Activated CD8-positive, alpha-beta memory T cell treated with anti-CD3 and anti-CD28 coated beads for 36 hours (primary cell): Measurements from ENCODE around the gene LYZL4. TPM values are rescaled to one million over a fixed set of nuclear protein-coding genes. Genes with fewer than 3 reads are reported as not detected.

ENCODE experiments used
- CTCF ChIA-PET: fragments of 350-600 bp; sonication (Branson Sonifier 250); formaldehyde crosslinking; loops from one replicate; lab custom pipeline; 2021; ENCODE audit warnings: antibody characterized with exemption; lab: Charles Lee
- POLR2A ChIA-PET: fragments of 350-600 bp; sonication (Branson Sonifier 250); formaldehyde crosslinking; loops from one replicate; lab custom pipeline; 2021; ENCODE audit warnings: antibody characterized with exemption; lab: Charles Lee
- total RNA-seq, 2 experiments: library from RNA; stranded (reverse); gene quantifications; one replicate each; pipeline ENCODE4 v1.2.3, GENCODE V29; 2021

Gene LYZL4, protein sequence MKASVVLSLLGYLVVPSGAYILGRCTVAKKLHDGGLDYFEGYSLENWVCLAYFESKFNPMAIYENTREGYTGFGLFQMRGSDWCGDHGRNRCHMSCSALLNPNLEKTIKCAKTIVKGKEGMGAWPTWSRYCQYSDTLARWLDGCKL
- not detected for total RNA-seq

DNA sequence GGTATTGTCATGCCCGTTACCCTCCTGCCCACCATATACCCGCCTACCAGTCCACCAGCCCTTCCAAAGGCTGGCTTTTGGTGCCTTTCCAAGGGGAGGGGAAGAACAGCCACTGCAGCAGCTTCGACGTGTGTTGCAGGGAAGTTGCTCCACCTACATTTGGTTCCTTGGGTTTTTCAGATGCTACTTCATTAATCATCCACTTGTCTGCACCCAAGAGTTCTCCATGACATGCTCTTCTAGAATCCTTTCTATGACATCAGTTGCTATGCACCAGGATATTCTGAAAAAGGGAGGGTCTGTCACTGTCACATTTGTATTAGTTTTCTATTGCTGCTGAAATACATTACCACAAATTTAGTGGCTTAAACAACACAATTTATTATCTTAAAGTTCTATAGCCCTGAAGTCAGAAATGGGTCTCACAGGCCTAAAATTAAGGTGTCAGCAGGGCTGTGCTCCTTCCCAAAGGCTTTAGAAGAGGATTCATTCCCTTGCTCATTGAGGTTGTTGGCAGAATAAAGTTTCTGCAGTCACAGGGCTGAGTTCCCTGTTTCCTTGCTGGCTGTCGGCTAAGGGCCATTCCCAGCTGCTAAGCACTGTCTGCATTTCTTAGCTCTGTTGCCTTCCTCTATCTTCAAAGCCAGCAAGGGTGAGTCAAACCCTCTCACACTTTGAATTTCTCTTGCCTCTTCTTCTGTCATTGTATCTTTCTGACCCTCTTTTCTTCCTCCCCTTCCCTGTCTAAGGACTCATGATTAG, at the start of gene LYZL4:
TSS of gene LYZL4 (minus strand) at position 241 of the 762 bp plus-strand sequence. CDS start 3,359 bp downstream, outside the sequence.
- CTCF ChIA-PET, result no interaction called here

DNA sequence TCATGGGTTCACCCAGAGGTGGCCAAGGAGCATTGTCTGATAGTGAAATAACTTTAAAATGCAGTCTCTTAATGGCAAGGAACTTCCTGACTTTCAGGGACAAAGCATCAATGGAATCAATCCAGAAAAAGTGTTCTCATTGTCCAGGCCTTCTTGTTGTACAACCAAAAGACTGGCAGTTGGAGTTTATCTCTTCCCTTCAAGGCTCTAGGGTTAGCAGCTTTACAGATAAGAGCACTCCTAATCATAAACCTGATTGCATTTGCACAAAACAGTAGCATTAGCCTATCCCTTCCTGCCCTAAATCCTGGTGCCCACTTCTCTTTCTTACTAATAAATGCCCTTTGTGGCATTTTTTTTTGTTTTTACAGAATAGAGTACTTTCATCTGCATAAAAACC, 48.7 kb upstream of the LYZL4 start:
- ChIA-PET POLR2A (no interaction called here), CTCF (no interaction called here)

More for the DNA sequence above, at the start of gene LYZL4:
- POLR2A ChIA-PET, result no interaction called here

DNA sequence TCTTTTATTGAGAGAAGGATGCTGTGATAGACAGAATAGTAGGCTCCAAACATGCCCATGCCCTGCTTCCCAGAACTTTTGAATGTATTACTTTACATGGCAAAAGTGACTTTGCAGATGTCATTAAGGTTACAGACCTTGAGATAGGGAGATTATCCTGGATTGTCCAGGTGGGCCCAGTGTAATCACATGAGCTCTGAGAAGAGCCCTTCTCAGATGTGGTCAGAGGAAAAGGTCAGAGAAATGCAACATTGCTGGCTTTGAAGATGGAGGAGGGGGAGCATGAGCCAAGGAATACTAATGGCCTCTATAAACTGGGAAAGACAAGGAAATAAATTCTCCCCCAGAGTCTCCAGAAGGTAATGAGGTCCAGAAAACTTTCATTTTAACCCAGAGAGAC, 45.8 kb upstream of the LYZL4 start:
- CTCF ChIA-PET, result no interaction called here
- POLR2A ChIA-PET, result no interaction called here

DNA sequence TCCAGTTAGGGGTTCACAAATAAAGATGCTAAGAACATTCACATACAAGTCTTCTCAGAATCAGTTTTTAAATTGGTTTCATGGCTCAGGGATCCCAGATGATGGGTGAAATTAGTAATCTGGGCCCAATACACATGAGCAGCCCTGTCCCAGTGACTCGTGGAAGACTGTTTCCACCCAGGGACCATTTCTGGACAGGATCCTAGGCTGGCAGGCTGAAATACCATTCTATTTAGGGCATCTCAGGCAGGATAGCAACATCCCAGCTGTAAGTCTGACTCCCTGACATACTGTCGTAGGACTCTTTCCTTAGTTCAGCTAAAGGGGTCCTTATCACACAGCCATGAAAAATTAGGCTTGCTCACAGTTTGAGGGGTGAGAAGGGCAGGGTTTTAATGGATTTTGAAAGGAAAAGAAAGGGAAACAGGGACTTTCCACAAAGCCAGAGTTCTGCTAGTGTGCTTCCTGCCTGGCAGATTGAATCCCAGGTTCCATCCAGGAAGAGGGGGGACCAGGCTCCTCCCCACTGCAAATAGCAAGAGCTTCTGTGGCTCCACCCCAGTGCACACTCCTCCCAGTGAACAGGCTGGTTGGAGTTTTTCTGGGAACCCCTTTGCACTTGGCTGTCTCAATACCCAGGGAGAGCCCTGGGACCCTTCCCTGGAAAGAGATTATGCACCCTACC, 41.3 kb upstream of the LYZL4 start:
- ChIA-PET CTCF (interaction anchor here (0.6 to 0.7 kb wide), 2 partner anchors 259 to 1085 kb away, joined by 3 to 4 read pairs; no protein-coding TSS in a partner anchor), POLR2A (no interaction called here)

DNA sequence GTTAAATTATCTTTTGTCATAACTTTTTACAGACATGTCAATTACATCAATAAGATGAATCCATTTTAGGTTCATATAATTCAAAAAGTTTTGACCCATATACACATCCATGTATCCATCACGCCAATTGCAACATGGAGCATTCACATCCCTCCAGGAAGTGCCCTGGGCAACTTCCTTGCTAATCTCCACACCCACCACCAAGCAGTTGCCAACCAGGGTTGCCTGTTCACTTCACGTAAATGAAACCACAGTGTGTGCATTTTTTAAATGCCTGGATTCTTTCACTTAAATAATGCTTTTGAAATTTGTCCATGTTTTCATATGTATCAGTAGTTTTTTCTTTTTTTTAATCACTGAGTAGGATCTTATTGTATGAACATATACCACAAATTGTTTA, 40.7 kb upstream of the LYZL4 start:
- ChIA-PET CTCF (no interaction called here), POLR2A (no interaction called here)

DNA sequence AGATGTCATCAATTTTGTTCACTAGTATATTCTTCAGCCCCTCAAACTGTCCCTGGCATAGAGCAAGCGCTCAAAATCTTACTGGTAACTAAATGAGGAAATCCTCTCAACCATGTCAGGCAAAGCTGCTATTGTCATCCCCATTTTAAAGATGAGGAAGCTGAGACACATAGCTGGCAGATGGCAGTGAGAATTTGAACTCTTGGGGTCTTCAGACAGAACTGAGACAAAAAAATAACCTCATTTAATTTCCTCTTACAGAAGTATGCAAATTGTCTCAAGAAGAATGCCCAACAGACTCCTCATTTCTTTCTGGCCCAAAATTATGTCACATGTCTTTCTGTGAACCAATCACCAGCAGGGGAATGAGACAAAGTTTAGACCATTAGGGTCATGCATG, 40.2 kb upstream of the LYZL4 start:
- ChIA-PET POLR2A (no interaction called here), CTCF (no interaction called here)

DNA sequence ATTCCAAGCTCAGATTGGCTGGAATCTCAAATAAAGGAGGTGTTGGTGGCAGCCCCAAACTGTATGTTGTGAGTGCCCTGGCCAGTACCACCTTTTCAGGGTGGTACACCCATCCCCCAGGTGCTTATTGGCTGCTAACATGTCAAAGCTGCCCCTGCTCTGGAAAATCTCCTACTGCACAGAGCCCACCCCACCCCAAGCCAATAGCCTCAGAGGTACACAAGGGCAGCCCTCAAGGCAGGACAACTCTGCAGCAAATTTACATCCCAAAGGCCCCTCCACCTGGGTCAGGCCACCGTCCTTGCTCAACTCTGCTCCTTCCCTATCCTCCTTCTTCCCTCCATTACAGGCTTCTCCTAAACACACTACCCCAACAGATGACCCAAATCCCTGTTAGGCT, 37.1 kb upstream of the LYZL4 start:
- ChIA-PET POLR2A (no interaction called here), CTCF (no interaction called here)

DNA sequence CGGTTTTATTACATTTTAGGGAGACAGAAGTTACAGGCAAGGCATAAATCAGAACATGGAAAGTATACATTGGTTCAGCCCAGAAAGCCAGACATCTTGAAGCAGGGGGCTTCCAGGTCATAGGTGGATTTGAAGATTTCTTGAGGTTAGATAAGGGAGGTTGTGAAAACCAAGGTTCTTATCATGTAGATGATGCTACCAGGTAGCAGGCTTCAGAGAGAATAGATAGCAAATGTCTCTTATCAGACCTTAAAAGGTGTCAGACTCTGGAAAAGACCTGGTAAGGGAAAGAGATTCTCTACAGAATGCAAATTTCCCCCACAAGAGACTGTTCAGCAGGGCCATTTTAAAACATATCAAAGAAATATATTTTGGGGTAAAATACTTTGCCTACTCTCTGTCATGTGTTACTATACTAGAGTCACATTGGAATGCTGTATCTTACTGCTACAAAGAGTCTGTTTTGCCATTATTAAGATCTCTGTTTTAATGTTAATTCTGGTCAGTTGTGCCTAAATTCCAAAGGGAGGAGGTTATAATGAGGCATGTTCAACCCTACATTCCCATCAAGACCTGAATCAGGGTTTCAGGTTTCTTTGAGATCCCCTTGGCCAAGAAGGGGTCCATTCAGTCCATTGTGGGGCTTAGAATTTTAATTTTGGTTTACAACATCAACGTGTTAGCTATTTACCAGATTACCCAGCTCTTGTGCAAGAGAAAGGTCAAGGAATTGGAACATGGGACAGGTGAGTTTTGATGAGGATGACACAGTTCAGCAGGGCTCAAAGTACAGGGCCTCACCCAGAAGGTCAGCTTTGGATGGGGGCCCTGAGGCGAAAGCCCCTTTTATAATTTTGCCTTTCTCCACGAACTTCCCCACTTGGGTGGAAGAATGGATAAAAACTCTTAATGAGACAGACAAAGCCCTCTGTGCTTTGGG, 36.0 kb upstream of the LYZL4 start:
- CTCF ChIA-PET, result no interaction called here
- POLR2A ChIA-PET, result no interaction called here

DNA sequence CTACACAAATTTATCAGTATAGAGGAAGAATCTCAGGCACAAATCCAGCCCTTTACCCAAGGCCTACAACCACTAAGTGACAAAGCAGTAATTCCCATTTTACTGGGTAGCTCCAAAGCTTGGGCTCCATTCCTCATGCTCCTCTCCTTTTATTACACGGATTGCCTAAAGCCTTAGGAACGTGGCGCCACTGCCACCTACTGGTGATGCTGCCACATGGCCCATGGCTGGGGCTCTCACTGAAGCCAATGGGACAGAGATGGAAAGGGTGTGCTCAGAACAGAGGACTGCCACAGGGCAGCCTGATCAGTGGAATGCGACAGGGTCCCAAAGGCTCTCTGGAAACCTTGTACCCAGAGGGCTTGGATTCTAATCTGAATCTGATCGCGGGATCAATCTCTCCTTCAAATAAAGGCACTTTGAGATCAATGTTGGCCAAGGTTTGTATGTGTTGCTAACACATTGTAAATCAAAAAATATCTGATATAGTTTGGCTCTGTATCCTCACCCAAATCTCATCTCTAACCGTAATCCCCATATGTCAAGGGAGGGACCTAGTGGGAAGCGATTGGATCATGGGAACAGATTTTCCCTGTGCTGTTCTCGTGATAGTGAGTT, 33.5 kb upstream of the LYZL4 start:
- ChIA-PET CTCF (interaction anchor here (0.7 to 4.7 kb wide), 6 partner anchors 10 to 214 kb away, joined by 3 to 34 read pairs (median 4); no protein-coding TSS in a partner anchor), POLR2A (no interaction called here)

DNA sequence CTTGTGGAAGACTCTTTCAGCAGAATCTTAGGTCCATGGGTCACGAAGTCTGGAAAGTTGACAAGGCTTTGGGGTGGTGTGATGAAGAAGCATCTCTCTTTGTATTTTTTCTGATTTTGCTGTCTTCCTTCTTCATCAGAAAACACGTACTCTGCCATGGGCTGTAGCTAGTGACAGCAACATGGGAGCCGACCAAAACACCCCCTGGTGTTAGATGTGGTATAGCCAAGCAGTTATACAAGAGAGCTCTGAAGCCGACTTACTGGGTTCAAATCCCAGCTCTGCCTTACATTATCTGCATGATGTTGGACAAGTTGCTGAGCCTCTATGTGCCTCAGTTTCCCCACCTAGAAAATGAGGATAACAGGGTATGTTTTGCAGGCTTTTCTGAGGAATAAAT, 32.9 kb upstream of the LYZL4 start:
- CTCF ChIA-PET, result interaction anchor here (0.7 to 4.7 kb wide), 6 partner anchors 10 to 213 kb away, joined by 3 to 34 read pairs (median 4); no protein-coding TSS in a partner anchor

DNA sequence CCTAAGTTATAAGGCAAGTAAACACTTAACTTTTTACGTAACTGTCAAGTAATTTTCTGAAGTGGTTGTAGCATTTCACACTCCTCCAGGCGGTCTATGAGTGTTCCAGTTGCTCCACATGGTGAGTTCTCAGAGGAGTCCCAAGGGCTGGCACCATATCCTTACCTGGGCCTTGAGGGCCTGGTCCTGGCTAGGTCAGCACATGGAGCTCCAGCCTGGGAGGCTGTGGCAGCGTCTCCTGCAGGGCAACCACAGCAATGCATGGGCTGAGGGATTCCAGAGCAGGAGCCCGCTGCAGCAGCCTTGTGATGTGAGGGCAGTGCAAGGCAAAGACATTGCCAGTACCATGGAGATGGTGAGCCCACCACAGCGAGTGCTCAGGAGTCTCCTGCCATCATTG, 32.2 kb upstream of the LYZL4 start:
- ChIA-PET CTCF (interaction anchor here (1.5 to 4.7 kb wide), 3 partner anchors 9 to 195 kb away, joined by 3 to 34 read pairs (median 5); no protein-coding TSS in a partner anchor), POLR2A (no interaction called here)

More for the DNA sequence above, 32.9 kb upstream of the LYZL4 start:
- POLR2A ChIA-PET, result no interaction called here

DNA sequence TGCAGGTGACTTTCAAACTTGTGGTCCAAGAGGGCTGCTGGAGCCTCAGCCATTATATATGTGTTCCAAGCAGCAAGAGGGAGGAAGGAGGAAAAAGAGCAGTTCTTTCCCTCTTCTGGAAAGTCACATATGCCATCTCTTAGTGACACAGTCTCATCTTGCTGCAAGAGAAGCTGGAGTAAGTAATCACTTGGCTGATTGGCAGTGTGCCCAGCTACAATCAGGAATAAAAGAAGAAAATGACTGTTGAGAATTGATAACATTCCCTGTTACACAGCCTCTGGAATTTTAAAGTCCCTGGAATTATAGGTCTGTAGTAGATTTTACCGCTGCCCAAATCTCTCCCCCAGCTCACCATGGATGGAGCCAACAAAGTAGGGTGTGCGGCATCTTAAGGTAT, 31.4 kb upstream of the LYZL4 start:
- POLR2A ChIA-PET, result no interaction called here
- CTCF ChIA-PET, result interaction anchor here (4.7 kb wide), 1 partner anchor 194 kb away, joined by 34 read pairs; no protein-coding TSS in a partner anchor

DNA sequence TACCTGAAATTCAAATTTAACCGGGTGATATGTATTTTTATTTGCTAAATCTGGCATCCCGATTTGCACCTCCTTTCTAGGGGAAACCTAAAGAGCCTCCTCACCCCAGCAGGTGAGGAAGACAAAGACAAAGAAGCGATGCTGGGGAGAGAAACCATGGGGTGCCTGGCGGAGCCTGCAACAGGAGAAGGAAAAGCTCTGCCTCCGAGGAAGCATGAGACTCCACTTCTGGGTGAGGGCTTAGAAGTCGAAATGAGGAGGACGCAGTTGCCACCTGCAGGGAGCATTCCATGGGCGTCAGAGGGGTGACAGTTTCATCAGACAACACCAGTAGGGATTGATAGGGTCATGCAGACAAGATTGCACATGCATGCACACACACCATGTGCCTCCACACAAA, 30.5 kb upstream of the LYZL4 start:
- CTCF ChIA-PET, result interaction anchor here (4.7 kb wide), 1 partner anchor 193 kb away, joined by 34 read pairs; no protein-coding TSS in a partner anchor
- POLR2A ChIA-PET, result no interaction called here

DNA sequence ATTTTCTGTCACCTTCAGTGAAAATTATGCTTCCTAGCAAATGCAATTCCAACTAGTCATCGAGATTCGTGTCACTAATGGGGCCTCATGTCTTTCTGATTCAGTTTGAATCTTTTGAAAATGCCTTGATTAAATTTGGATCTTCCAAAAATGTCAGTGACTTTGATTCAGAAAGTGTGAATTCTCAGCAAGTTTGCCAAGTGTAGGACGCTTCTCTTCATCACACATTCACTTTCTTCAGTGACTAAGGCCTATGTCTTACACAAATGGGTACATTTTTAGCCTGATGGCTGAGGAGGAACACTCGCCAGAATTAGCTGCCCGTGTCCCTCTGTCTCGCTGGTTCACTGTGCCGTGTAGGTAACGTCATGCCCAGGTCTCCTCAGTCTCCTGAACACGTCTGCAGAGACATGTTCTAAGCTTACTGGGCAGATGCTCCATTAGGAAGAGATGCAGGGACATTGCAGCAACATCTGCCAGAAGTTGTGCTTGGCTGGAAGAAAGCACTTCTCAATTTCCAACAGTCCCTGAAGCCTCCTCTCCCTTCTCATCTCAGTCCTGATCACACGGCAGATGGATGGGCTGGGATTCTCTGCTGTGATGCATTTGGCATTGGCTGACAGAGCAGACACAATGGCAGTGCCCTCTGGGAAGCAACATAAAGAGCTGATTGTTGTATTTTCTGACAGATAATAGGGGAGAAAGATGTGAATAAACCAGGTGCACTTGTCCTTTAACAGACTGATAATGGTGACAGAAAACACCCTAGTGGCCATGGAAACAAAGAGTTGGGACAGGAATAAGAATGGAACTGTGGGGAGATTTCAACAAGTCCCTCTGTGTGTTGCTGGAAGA, 29.1 kb upstream of the LYZL4 start:
- ChIA-PET CTCF (interaction anchor here (4.7 kb wide), 1 partner anchor 192 kb away, joined by 34 read pairs; no protein-coding TSS in a partner anchor), POLR2A (no interaction called here)

DNA sequence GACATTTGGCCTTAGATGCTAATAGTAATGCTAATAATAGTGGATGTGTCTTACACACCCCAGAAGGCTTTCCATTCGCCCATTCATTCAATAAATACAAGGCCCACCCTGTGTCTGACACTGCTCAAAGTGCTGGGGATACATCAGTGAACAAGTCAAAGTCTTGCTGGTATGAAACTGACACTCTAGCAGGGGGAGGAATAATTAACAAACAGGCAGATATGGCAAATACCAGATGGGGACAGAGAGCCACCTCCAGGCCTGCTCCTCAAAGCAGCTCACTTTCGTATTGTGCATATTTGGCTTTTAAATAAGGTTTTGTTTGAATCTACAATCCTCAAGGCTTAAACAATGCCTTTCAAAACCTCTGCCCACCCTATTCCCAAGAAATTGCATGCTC, 28.3 kb upstream of the LYZL4 start:
- ChIA-PET POLR2A (no interaction called here), CTCF (no interaction called here)

DNA sequence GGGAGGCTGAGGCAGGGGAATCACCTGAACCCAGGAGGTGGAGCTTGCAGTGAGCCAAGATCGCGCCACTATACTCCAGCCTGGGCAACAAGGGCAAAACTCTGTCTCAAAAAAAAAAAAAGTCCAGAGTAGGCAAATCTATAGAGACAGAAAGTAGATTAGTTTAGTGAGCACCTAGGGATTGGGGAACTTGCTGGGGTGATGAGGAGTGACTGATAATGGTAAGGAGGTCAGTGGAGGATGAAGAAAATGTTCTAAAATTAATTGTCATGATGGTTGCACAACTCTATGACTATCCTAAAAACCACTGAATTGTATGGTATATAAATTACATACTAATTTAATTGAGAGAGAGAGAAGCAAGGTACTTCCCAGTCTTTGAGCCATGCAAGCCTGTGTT, 27.8 kb upstream of the LYZL4 start:
- POLR2A ChIA-PET, result no interaction called here
- CTCF ChIA-PET, result no interaction called here

DNA sequence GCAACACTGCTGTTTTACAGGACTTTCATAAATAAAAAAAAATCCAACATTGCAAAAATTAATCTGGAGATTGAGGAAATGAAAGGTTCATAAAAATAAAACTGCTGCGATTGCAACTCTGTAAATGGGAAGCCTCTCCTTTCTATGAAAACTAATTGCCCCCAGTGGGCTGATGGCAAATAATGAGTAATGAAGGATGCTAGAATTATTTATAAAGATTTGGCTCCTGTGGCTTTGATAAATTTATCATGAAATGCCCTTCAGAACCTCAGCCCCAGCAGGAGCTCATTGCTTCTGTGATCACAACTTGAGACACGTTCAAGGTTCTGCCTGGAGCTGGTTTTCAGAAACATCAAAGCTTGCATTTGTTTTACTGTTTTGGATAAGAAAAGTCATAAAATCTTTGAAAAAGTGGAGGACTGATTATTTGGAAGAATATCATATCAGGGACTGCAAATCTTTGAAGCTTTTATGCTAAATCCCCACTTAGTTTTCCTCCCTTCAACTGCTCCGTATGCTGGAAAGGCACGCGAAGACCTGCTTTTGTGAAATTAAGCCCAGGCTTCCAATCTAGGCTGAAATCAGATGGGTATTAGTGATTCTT, 24.5 kb upstream of the LYZL4 start:
- CTCF ChIA-PET, result no interaction called here
- POLR2A ChIA-PET, result no interaction called here
